Anterior cingulate cortex (tissue), 58 donors: ENCODE measurements around the gene KATNB1.
"Not testable (repeated sequence)": the region's sequence is repeated elsewhere in the genome, so short reads cannot be mapped to it uniquely, and the experiment has no call there.

Experiments used
- DNase-seq, 58 donors: peaks; one replicate each; lab custom pipeline; 2025; lab: John Stamatoyannopoulos, UW

The KATNB1 gene

GRCh38 chr16:57724531-57724930 lies 11.0 kb upstream of the KATNB1 start:
- no peak for DNase-seq

DNA sequence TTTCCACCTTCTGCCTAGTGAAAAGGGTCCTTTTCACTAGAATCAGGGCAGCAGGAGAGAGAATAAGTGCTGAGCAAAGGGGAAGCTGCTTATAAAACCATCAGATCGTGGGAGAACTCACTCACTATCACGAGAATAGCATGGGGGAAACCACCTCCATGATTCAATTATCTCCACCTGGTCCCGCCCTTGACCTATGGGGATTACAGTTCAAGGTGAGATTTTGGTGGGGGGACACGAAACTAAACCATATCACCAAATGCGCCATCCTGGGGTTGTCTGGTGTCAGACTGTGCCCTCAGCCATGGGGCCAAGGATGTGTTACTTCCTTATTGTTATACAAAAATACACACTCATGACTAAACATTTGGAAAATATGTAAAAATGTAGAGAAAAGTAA lies 10.4 kb upstream of the KATNB1 start:
- DNase-seq: no peak

DNA sequence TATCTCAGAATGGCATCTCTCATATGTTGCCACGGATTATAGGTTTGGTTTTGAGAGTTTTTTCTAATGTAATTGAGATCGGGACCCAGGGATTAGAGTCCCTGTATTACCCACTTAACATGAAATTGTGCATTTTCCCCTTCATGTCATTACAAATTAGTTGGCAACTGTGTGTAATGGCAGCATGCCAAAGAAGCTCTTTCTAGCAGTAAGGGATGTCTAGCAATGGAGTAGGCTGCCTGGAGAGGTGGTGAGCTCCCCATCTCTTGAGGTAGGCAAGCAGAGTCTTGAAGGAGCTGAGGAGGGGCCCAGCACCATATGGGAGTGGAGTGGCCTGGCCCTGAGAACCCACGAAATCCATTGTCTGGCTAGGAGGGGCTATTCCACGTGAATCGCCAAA lies 10.0 kb upstream of the KATNB1 start:
- no peak for DNase-seq

- no peak for DNase-seq
These were observed 9.6 kb upstream of the KATNB1 start for GRCh38 chr16:57725976-57726375.

DNA sequence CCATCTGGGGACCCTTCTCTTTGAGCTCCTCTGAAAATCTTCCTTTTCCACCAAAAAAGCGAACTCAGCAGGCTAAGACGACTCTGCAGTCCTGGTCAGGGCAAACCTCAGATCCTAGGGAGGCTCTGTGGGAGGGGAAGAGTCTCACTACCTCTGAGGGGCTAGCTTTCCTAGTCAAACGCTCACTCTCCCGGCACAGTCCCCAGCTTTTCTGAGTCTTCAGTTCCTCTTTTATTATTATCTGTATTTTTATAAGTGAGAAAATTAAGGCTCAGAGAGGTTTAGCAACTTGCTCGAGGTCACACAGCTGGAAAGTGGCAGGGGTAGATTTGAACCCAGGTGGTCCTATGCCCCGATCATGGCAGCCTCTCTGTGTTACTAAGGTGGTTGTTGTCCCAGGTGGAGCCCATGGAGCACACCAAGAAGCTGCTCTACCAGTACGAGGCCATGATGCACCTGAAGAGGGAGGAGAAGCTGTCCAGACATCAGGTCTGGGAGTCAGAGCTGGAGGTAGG lies 9.1 kb upstream of the KATNB1 start:
- no peak for DNase-seq

- no peak for DNase-seq
These were observed 8.0 kb upstream of the KATNB1 start for GRCh38 chr16:57727610-57728009.

GRCh38 chr16:57728336-57729181 lies 7.0 kb upstream of the KATNB1 start:
- no peak for DNase-seq

DNA sequence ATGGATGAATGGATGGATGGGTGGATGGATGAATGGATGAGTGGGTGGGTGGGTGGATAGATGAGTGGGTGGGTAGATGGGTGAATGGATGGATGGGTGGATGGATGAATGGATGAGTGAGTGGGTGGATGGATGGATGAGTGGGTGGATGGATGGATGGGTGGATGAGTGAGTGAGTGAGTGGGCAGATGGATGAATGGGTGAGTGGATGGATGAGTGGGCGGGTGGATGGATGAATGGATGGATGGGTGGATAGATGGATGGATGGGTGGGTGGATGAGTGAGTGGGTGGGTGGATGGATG lies 6.4 kb upstream of the KATNB1 start:
- no peak for DNase-seq

DNA sequence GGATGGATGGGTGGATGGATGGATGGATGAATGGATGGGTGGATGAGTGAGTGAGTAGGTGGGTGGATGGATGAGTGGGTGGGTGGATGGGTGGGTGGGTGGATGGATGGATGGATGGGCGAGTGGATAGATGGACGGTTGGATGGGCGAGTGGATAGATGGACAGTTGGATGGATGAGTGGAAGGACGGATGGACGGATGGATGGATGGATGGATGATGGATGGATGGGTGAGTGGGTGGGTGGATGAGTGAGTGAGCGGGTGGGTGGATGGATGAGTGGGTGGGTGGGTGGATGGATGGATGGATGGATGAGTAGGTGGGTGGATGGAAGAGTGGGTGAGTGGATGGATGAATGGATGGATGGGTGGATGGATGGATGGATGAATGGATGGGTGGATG lies 5.7 kb upstream of the KATNB1 start:
- DNase-seq: not testable (repeated sequence)

DNA sequence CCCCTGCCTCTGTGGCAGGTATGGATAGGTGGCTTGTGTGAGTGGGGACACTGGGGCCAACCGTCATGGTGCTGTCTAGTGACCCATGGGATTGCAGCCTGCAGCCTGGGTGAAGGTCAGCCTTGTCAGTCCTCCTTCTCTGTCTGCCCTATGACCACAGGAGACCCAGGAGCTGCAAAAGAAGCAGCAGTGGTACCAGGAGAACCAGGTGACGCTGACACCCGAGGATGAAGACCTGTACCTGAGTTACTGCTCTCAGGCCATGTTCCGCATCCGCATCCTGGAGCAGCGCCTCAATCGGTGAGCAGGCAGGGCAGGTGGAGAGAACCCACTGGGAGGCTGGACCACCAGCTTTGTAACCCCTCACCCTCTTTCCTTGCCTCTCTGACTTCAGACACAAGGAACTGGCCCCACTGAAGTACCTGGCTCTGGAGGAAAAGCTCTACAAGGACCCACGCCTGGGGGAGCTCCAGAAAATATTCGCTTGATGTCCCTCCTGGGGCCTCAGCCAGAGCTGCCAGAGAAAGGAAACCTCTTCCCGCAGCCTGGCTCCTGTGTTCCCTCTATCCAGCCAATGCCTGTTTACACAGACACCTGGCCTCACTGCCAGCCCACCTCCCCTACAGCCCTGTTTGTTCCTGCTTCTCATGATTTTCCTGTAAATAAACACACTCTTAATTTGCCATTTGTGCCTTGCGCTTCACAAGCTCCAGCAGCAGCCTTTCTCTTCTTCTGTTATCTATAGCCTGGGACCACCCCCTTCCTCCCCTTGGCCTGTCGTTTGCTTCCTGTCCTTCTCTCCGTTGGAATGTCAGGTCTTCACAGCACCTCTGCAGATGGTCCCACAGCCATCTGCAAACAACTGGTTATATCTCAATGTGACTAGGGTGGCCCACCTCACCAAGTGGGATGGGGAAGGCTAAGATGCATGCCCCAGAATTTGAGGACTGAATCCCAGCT lies 4.5 kb upstream of the KATNB1 start:
- no peak for DNase-seq

DNA sequence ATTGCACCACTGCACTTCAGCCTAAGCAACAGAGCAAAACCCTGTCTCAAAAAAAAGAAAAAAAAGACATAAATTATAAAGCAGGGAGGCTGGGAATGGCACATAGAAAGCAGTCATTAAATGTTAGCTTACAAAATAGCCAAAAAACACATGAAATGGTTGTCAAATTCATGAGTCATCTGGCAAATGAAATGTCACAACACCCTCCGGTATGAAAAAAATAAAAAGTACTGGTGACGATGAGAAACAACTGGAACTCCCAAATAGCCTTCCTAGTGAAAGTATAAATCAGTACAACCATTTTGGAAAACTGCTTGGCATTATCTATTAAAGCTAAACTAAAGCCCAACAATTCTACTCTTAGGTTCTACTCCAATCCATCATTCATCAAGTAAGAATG lies 3.5 kb upstream of the KATNB1 start:
- DNase-seq: no peak

DNA sequence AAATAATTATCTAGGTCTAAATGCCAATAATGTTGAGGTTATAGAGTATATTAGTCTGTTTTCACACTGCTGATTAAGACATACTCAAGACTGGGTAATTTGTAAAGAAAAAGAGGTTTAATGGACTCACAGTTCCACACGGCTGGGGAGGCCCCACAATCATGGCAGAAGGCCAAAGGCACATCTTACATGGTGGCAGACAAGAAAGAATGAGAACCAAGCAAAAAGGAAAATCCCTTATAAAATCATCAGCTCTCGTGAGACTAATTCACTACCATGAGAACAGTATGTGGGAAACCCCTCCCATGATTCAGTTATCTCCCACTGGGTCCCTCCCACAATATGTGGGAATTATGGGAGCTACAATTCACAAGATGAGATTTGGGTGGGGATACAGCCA lies 2.9 kb upstream of the KATNB1 start:
- DNase-seq: no peak

DNA sequence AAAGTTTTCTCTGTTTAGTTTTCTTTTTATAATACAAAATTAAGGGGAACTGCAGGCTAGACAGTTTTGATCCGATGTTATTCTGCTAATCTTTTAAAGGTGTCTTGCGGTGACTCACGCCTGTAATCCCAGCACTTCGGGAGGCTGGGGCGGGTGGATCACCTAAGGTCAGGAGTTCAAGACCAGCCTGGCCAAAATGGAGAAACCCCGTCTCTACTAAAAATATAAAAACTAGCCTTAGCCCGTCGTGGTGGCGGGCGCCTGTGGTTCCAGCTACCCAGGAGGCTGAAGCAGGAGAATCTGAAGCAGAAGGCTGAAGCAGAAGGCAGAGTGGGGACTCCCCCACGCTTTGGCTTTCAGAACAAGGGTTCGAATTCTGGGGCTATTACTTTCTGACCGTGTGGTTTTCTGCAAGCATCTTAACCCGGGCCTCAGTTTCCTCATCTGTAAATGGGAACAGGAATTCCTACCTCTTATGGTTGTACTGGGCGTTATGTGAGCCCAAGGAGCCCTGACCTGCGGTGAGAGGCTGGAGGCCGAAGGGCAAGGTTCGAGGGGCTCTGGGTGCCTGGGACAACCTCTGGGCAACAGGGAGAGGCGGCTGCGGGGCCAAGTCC lies 1.2 kb upstream of the KATNB1 start:
- DNase-seq: peak in 1 of 58 donors; percentile 59

- peak; percentile 91 to 100 (median 99) for DNase-seq
These were observed 430 bp upstream of the KATNB1 start for GRCh38 chr16:57734925-57735754.

DNA sequence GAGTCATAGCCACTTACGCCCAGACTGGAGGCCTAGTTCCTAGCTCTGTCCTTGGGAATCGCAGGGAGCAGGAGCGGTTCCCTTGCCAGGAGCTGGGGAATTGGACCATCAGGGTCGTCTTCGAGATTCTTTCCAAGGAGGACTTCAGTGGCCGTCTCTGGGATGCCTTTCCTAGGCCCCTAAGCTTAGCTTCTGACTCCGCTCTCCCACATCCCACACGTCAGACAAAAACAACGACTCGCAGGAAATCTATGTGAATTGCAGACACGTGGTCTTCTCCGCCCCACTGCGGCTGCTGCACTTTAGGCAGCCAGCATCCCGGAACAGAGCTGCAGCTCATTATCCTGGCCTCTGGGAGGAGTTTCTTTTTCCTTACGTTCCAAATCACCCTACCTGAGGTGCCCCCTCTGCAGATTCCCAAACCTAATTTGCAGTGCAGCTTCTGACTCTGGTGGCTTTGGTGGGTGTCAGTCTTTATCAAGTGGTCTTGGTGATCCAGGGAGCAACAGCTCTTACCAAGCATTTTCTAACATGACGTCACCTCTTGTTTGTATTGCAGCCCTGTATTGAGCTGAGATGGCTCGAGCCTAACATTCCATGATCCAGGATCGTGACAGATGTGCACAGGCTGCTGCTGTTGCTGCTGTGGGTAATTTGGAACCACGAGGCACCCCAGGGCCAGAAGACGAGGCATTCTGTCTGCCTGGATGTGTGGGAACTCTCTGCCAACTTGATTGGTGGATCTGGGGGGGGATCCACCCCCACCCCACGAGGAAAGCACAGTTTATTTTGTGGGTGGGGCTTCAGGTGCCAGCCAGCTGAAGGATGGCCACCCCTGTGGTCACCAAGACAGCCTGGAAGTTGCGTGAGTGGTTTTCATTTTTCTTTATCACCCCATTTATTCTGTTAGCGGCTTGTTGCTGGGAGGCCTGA lies 1.1 kb downstream of the KATNB1 start:
- peak in 34 of 58 donors; percentile 20 to 71 (median 43) for DNase-seq

DNA sequence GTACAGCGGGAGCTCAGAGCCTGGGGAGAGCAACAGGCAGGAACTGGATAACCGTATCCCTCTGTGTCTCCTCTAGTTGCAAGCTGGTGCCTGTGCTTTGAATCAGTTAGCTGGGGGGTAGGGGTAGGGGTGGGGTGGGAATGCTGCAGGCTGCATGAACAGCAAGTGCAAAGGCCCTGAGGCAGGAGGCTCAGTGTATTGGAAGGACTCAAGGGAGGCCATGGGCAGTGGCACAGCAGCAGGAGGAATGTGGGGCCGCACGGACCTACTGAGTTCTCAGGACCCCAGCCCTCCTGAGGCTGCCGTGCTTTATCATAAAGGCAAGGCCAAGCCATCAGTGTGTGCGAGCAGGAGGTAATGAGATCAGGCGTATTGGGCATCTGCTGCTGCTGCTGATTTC lies 3.3 kb downstream of the KATNB1 start:
- no peak for DNase-seq

- no peak for DNase-seq
These were observed 4.3 kb downstream of the KATNB1 start for GRCh38 chr16:57739756-57740422.

- no peak for DNase-seq
These were observed 5.0 kb downstream of the KATNB1 start for GRCh38 chr16:57740423-57741071.
